NB4 (cell line): ENCODE data around the gene KLHL2.
"Not testable (repeated sequence)": the region's sequence is repeated elsewhere in the genome, so short reads cannot be mapped to it uniquely, and the experiment has no call there.

Experiments
- DNase-seq: peaks from one replicate; pipeline ENCODE4 v3.0.0; 2010; ENCODE audit warnings: low read depth
- H3K4me3 ChIP-seq: one replicate; pipeline ENCODE4 v1.5.1; 2011; ENCODE audit warnings: mild to moderate bottlenecking, low read depth, low read length, moderate library complexity
- CTCF ChIP-seq: IDR thresholded peaks from one replicate; pipeline ENCODE4 v1.5.1; 2012; ENCODE audit warnings: low read depth, low read length
- MAX ChIP-seq: IDR thresholded peaks from 2 replicates; pipeline ENCODE4 v1.6.1; 2011; ENCODE audit warnings: low read depth, low read length
- MYC ChIP-seq: IDR thresholded peaks from 2 replicates; pipeline ENCODE4 v1.6.1; 2011; ENCODE audit warnings: low read depth, low read length
- POLR2A ChIP-seq: IDR thresholded peaks from 2 replicates; pipeline ENCODE4 v1.6.1; 2011; ENCODE audit warnings: mild to moderate bottlenecking; ENCODE audit not compliant: insufficient read length; ENCODE audit errors: extremely low read depth

Gene KLHL2

GRCh38 chr4:165208221-165208652 is 876 bp downstream of the KLHL2 start:
- no peak for DNase-seq
- 0 out of 2 replicates have a peak, but pooled peaks have one; percentile 3 for TF ChIP-seq MAX
- TF ChIP-seq MYC = no peak
- H3K4me3 ChIP-seq = peak overlapping the region; percentile 88

- peak overlapping the region; percentile 88 for H3K4me3 ChIP-seq
- TF ChIP-seq POLR2A (no peak), MYC (no peak), CTCF (no peak), MAX (no peak)
- peak; percentile 11 for DNase-seq
Observed at GRCh38 chr4:165208741-165209388, 1.5 kb downstream of the KLHL2 start.

- no peak for DNase-seq
- H3K4me3 ChIP-seq = no peak overlapping the region
- TF ChIP-seq MYC (no peak), POLR2A (no peak), MAX (no peak), CTCF (no peak)
Observed at GRCh38 chr4:165209796-165210195, 2.4 kb downstream of the KLHL2 start.

GRCh38 chr4:165210566-165210965 is 3.2 kb downstream of the KLHL2 start:
- no peak for TF ChIP-seq POLR2A
- TF ChIP-seq MAX = no peak
- DNase-seq = no peak
- no peak overlapping the region for H3K4me3 ChIP-seq

- not testable (repeated sequence) for H3K4me3 ChIP-seq, DNase-seq
Observed at GRCh38 chr4:165212647-165213046, 5.3 kb downstream of the KLHL2 start.

GRCh38 chr4:165213404-165213803 is 6.0 kb downstream of the KLHL2 start:
- not testable (repeated sequence) for H3K4me3 ChIP-seq, DNase-seq

GRCh38 chr4:165213991-165214709 is 6.8 kb downstream of the KLHL2 start:
- DNase-seq, H3K4me3 ChIP-seq: not testable (repeated sequence)

- DNase-seq = peak; percentile 41
- not testable (repeated sequence) for H3K4me3 ChIP-seq
Observed at GRCh38 chr4:165215034-165215751, 7.8 kb downstream of the KLHL2 start.

- H3K4me3 ChIP-seq, DNase-seq: not testable (repeated sequence)
Observed at GRCh38 chr4:165215761-165216487, 8.6 kb downstream of the KLHL2 start.
